Measurements from ENCODE around the gene TNFRSF4.

Gene TNFRSF4

DNA sequence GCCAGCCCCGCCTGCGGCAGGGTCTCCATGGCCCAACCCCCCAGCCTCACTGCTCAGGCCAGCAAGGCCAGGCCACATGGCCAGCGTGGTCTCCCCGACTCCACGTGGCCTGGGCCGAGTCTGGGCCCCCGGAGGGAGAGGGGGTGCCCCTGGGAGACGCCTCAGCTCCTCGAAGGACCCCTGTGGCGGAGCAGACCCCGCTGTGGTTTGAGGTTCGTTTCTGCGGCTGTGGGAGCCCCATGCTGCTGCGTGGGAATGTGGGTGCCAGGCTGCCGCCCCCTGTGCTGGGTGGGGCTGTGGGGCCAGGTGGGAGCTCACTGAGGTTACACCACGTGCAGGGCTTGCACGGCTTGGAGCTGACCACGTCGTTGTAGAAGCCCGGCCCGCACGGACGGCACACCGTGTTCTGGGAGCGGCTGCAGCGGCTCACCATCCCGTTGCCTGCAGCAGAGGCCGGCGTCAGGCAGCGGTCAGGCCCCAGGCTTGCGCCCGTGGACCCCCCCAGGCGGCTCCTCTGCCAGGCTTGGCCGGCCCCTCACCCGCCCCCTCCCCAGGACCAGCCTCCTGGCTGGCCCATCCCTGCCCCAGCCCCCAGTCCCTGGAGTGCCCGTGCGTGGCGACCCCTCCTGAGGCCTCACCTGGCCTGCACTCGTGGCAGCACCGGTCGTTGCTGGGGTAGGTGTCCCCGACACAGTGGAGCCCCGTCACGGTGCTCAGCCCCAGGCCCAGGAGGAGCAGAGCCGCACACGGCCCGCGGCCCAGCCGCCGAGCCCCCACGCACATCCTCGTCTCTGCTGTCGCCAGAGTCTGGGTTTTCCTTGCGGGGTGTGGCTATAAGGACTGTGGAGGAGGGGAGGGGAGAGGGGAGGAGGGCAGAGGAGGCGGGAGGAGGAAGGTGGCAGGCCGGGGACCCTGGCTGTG is at the start of gene TNFRSF4:
TSS of gene TNFRSF4 (minus strand) at position 809 of the 921 bp plus-strand sequence. CDS start at position 783, 26 bp downstream.
- H3K4me3 ChIP-seq (ENCODE audit: low read depth, low read length), result no peak within 1 kb of the TSS
- no peak within 1 kb of the TSS for H3K9ac ChIP-seq (ENCODE audit: low read depth, low read length)
- no peaks in the 10 kb centered on the region for H3K27me3 ChIP-seq (ENCODE audit: control insufficient read depth, insufficient read depth, low read length)

DNA sequence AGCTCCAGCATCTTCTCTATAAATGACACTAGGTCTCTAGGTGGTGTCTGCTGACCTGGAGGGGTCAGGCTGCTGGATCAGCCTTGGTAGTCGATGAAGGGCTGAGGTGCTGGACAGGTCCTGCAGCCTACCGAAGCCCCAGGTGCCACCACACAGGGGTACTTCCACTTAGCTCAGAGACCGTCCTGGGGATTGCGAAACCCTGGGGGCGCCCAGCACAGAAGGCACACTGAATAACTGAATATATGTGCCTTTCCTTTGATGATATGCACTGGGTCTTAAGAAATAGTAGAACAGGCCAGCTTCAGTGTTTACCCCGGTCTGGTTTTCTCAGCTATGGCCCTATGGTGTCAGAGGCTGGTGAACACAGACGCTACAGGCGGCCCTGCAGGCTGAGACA is 48.8 kb upstream of the TNFRSF4 start:
- H3K4me3 ChIP-seq (ENCODE audit: low read depth, low read length), result no peak overlapping the region
- peaks cover 44% of the 10 kb centered on the region for H3K36me3 ChIP-seq (ENCODE audit: control insufficient read depth, insufficient read depth, low read length)
- H3K9me3 ChIP-seq (ENCODE audit: control insufficient read depth, insufficient read depth, low read length), result no peaks in the 10 kb centered on the region
- H3K27me3 ChIP-seq (ENCODE audit: control insufficient read depth, insufficient read depth, low read length), result no peaks in the 10 kb centered on the region
- H3K4me1 ChIP-seq (ENCODE audit: control insufficient read depth, insufficient read depth, low read length), result peaks cover 6% of the 10 kb centered on the region
- H3K9ac ChIP-seq (ENCODE audit: low read depth, low read length), result no peak overlapping the region

More for the DNA sequence above, at the start of gene TNFRSF4:
- no peaks in the 10 kb centered on the region for H3K4me1 ChIP-seq (ENCODE audit: control insufficient read depth, insufficient read depth, low read length)
- H3K9me3 ChIP-seq (ENCODE audit: control insufficient read depth, insufficient read depth, low read length), result no peaks in the 10 kb centered on the region
- H3K36me3 ChIP-seq (ENCODE audit: control insufficient read depth, insufficient read depth, low read length), result peaks cover 14% of the 10 kb centered on the region

DNA sequence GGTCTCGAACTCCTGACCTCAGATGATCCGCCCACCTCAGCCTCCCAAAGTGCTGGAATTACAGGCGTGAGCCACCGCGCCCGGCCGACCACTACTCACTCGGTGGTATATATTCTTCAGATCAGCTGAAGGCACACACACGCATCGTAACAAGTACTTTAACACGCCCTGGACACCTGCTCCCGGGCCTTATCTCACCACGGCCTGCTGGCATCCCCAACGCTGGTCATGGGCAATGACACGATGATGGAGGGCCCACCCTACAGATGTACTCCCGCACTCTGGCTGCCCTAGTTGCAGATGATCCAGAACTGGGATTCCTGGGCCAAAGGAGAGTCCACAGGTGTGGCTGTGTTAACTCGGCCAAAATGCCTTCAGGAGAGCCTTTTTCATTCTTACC is 48.1 kb upstream of the TNFRSF4 start:
- no peaks in the 10 kb centered on the region for H3K9me3 ChIP-seq (ENCODE audit: control insufficient read depth, insufficient read depth, low read length)
- no peak overlapping the region for H3K9ac ChIP-seq (ENCODE audit: low read depth, low read length)
- peaks cover 6% of the 10 kb centered on the region for H3K4me1 ChIP-seq (ENCODE audit: control insufficient read depth, insufficient read depth, low read length)
- no peaks in the 10 kb centered on the region for H3K27me3 ChIP-seq (ENCODE audit: control insufficient read depth, insufficient read depth, low read length)
- no peak overlapping the region for H3K4me3 ChIP-seq (ENCODE audit: low read depth, low read length)
- H3K36me3 ChIP-seq (ENCODE audit: control insufficient read depth, insufficient read depth, low read length), result peaks cover 37% of the 10 kb centered on the region

GRCh38 chr1:1260843-1261560 is 47.0 kb upstream of the TNFRSF4 start:
- Histone ChIP-seq H3K4me3 (ENCODE audit: low read depth, low read length) (no peak overlapping the region), H3K9ac (ENCODE audit: low read depth, low read length) (peak overlapping the region; percentile 24), H3K27me3 (ENCODE audit: control insufficient read depth, insufficient read depth, low read length) (no peaks in the 10 kb centered on the region), H3K9me3 (ENCODE audit: control insufficient read depth, insufficient read depth, low read length) (no peaks in the 10 kb centered on the region), H3K36me3 (ENCODE audit: control insufficient read depth, insufficient read depth, low read length) (peaks cover 43% of the 10 kb centered on the region), H3K4me1 (ENCODE audit: control insufficient read depth, insufficient read depth, low read length) (peaks cover 6% of the 10 kb centered on the region)

DNA sequence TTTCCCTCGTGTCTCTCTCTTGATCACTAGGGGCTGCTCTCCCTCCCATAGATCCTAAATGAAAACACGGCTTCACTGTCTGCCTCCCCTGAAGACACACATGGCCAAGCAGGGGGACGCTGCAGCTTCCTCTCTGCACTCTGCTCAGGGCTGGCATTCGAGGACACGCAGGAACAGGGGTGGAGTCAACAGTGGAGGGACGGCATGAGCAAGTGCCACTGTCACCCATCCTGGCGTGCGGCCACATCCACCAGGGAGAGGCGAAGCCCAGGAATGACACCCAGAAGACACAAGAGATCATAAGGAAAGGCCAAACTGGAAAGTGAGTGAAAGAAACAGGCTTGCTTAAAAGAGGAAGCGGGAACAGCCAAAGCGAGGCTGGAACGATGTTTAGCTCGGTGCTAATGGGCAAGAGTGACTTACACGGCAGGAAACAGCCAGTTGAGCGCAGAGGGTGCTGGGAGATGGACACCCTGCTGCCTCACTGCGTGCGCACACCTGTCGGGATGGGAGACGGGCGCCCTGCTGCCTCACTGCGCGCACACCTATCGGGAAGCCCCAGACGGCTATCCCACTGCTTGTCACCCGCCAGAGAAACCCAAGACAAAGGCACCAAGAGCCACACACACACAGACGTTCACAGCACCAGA is 46.1 kb upstream of the TNFRSF4 start:
- peaks cover 48% of the 10 kb centered on the region for H3K36me3 ChIP-seq (ENCODE audit: control insufficient read depth, insufficient read depth, low read length)
- H3K4me3 ChIP-seq (ENCODE audit: low read depth, low read length), result no peak overlapping the region
- H3K9ac ChIP-seq (ENCODE audit: low read depth, low read length), result peak overlapping the region; percentile 24
- H3K4me1 ChIP-seq (ENCODE audit: control insufficient read depth, insufficient read depth, low read length), result peaks cover 6% of the 10 kb centered on the region
- no peaks in the 10 kb centered on the region for H3K9me3 ChIP-seq (ENCODE audit: control insufficient read depth, insufficient read depth, low read length)
- no peaks in the 10 kb centered on the region for H3K27me3 ChIP-seq (ENCODE audit: control insufficient read depth, insufficient read depth, low read length)

DNA sequence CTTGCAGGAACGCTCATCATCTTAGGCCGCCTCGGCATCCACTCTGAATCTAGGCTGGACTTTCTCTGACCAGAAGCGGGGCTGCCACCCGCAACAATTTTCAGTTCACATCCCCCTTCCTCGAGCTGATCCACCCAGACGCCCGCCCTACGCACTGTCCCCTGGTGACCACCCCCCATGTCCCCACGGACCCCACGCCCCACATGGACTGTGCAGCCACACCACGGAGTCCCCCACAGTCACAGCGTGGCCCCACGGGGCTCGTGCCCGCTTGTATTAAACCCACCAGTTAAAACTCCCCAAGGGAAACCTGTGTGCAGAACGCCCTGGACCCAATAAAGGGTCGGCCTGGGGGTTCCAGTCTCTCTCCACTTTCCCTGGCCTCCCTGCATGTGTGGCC is 45.6 kb upstream of the TNFRSF4 start:
- H3K4me1 ChIP-seq (ENCODE audit: control insufficient read depth, insufficient read depth, low read length), result peaks cover 6% of the 10 kb centered on the region
- H3K27me3 ChIP-seq (ENCODE audit: control insufficient read depth, insufficient read depth, low read length), result no peaks in the 10 kb centered on the region
- no peak overlapping the region for H3K9ac ChIP-seq (ENCODE audit: low read depth, low read length)
- no peak overlapping the region for H3K4me3 ChIP-seq (ENCODE audit: low read depth, low read length)
- peaks cover 53% of the 10 kb centered on the region for H3K36me3 ChIP-seq (ENCODE audit: control insufficient read depth, insufficient read depth, low read length)
- H3K9me3 ChIP-seq (ENCODE audit: control insufficient read depth, insufficient read depth, low read length), result no peaks in the 10 kb centered on the region

DNA sequence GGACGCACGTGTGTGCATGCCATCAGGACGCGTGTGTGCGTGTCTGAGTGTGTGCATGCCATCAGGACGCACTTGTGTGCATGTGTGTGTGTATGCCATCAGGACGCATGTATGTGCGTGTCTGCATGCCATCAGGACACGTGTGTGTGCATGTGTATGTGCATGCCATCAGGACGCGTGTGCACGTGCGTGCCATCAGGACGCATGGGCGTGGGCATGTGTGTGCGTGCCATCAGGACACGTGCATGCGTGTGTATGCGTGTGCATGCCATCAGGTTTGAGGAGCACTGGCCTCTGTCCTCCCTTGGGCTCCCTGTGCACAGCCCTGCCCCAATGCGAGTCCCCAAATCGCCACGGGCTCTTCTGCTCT is 45.2 kb upstream of the TNFRSF4 start:
- H3K36me3 ChIP-seq (ENCODE audit: control insufficient read depth, insufficient read depth, low read length), result peaks cover 56% of the 10 kb centered on the region
- peaks cover 6% of the 10 kb centered on the region for H3K4me1 ChIP-seq (ENCODE audit: control insufficient read depth, insufficient read depth, low read length)
- H3K9ac ChIP-seq (ENCODE audit: low read depth, low read length), result no peak overlapping the region
- H3K4me3 ChIP-seq (ENCODE audit: low read depth, low read length), result no peak overlapping the region
- H3K27me3 ChIP-seq (ENCODE audit: control insufficient read depth, insufficient read depth, low read length), result no peaks in the 10 kb centered on the region
- no peaks in the 10 kb centered on the region for H3K9me3 ChIP-seq (ENCODE audit: control insufficient read depth, insufficient read depth, low read length)

DNA sequence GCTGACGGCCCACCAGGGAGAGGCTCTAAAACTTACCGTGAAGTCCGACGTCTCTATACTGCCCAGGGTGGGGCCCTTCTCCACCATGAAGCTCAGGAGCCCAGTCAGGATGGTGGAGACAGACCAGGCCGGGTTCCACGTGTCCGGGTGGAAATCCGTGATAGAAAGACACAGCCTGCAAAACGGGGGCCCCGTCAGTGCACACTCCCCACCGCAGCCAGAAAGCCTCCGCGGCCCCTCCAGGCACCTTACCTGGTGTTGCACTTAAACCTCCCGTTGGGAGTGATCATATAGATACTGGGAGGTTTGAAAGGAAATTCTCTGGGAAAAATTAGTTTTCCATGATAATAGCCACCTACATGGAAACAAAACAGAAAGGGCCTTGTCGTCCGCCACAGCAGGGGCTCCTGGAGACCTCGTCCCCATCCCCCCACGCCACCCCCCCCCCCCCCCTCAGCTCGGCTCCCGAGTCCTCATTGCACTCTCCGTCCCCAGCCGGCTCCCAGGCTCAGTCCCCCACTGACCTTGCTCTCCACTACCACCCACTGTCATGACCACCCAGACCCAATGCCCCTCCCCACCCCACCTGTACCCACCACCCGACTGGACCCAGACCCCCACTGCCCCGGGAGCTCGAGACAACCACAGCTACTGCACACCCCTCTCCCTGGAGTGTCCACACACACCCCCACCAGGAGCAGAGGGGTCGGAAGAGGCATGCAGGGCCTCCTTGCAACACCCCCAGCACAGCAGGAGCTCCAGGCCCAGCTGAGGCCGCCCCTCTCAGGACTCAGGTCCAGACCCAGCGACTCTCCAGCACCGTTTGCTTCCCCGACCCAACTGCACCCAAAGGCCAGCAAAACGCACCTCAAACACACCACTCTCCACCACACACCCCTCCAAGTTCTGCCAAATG is 43.3 kb upstream of the TNFRSF4 start:
- no peaks in the 10 kb centered on the region for H3K27me3 ChIP-seq (ENCODE audit: control insufficient read depth, insufficient read depth, low read length)
- H3K9ac ChIP-seq (ENCODE audit: low read depth, low read length), result no peak overlapping the region
- H3K4me1 ChIP-seq (ENCODE audit: control insufficient read depth, insufficient read depth, low read length), result peaks cover 6% of the 10 kb centered on the region
- peaks cover 58% of the 10 kb centered on the region for H3K36me3 ChIP-seq (ENCODE audit: control insufficient read depth, insufficient read depth, low read length)
- peak overlapping the region; percentile 18 for H3K4me3 ChIP-seq (ENCODE audit: low read depth, low read length)
- no peaks in the 10 kb centered on the region for H3K9me3 ChIP-seq (ENCODE audit: control insufficient read depth, insufficient read depth, low read length)

DNA sequence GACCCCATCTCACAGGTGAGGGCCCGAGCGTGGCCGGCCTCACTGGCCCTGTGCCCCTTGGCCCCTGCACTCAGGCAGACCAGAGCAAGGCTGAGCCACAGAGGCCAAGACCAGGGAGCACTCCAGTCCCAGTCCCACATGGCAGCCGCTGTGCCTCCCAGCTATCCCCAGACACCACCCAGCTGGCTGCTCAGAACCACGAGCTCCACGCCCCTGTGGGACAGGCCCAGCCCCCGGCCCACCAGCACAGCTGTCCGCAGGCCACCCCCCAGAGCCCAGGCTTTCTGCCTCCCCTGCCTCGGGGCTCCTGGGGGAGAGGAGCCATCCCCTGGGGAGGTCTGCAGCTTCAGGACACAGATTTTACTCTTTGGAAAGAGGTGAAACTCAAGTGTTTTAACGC is 41.7 kb upstream of the TNFRSF4 start:
- H3K4me1 ChIP-seq (ENCODE audit: control insufficient read depth, insufficient read depth, low read length), result peaks cover 6% of the 10 kb centered on the region
- peaks cover 50% of the 10 kb centered on the region for H3K36me3 ChIP-seq (ENCODE audit: control insufficient read depth, insufficient read depth, low read length)
- H3K27me3 ChIP-seq (ENCODE audit: control insufficient read depth, insufficient read depth, low read length), result no peaks in the 10 kb centered on the region
- no peaks in the 10 kb centered on the region for H3K9me3 ChIP-seq (ENCODE audit: control insufficient read depth, insufficient read depth, low read length)
- no peak overlapping the region for H3K9ac ChIP-seq (ENCODE audit: low read depth, low read length)
- no peak overlapping the region for H3K4me3 ChIP-seq (ENCODE audit: low read depth, low read length)

DNA sequence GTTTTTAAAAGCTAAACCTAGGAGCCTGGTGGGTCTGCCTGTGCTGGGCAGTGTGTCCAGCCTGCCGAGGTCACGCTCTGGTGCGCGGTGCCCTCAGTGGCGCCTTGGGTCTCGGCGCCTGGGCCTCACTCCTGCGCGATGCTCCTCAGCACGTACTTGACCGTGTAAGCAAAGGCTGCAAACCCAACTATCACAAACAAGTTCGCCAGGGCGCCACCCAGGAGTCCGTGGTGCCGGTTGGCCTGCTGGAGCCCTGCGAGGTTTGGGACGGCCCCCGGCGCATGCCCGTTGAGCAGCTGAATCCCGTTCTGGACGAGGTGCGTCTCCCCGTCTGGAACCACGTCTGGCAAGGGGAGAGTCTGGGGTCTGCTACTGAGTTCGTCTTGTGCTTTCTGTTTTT is 41.1 kb upstream of the TNFRSF4 start:
- no peak overlapping the region for H3K9ac ChIP-seq (ENCODE audit: low read depth, low read length)
- H3K9me3 ChIP-seq (ENCODE audit: control insufficient read depth, insufficient read depth, low read length), result no peaks in the 10 kb centered on the region
- peaks cover 6% of the 10 kb centered on the region for H3K4me1 ChIP-seq (ENCODE audit: control insufficient read depth, insufficient read depth, low read length)
- no peaks in the 10 kb centered on the region for H3K27me3 ChIP-seq (ENCODE audit: control insufficient read depth, insufficient read depth, low read length)
- H3K36me3 ChIP-seq (ENCODE audit: control insufficient read depth, insufficient read depth, low read length), result peaks cover 44% of the 10 kb centered on the region
- H3K4me3 ChIP-seq (ENCODE audit: low read depth, low read length), result no peak overlapping the region

GRCh38 chr1:1254667-1254998 is 40.7 kb upstream of the TNFRSF4 start:
- H3K9ac ChIP-seq (ENCODE audit: low read depth, low read length), result no peak overlapping the region
- H3K4me1 ChIP-seq (ENCODE audit: control insufficient read depth, insufficient read depth, low read length), result peaks cover 6% of the 10 kb centered on the region
- H3K36me3 ChIP-seq (ENCODE audit: control insufficient read depth, insufficient read depth, low read length), result peaks cover 40% of the 10 kb centered on the region
- H3K4me3 ChIP-seq (ENCODE audit: low read depth, low read length), result no peak overlapping the region
- no peaks in the 10 kb centered on the region for H3K9me3 ChIP-seq (ENCODE audit: control insufficient read depth, insufficient read depth, low read length)
- no peaks in the 10 kb centered on the region for H3K27me3 ChIP-seq (ENCODE audit: control insufficient read depth, insufficient read depth, low read length)
